Sigmoid colon (tissue), 4 donors: ENCODE results near the gene AXL.

ENCODE experiments used
- POLR2A ChIP-seq, 2 donors: fragments of 450-650 bp; IDR thresholded peaks; one replicate each; pipeline ENCODE4 v1.6.1; 2016; ENCODE audit warnings: antibody characterized with exemption in 2 of 2, mild to moderate bottlenecking in 2 of 2, moderate library complexity in 2 of 2
- POLR2AphosphoS5 ChIP-seq, 4 donors: sonication (generic); formaldehyde crosslinking; IDR thresholded peaks; one replicate each; pipeline ENCODE4 v1.6.1; 2017; ENCODE audit warnings: antibody characterized with exemption in 4 of 4
- TF ChIP-seq, protein P1 (sequence below), 4 experiments: fragments of 450-650 bp in 3 of 4; fragments of 200-600 bp in 1 of 4; IDR thresholded peaks; one replicate each; pipeline ENCODE4 v1.5.1; 2016 to 2019; ENCODE audit warnings: antibody characterized with exemption in 4 of 4, mild to moderate bottlenecking in 3 of 4, moderate library complexity in 2 of 4

- TF ChIP-seq POLR2AphosphoS5 (IDR thresholded peaks at IDR 0.05), result peak; percentile 92 to 99 (median 94)
- TF ChIP-seq, protein P1, sequence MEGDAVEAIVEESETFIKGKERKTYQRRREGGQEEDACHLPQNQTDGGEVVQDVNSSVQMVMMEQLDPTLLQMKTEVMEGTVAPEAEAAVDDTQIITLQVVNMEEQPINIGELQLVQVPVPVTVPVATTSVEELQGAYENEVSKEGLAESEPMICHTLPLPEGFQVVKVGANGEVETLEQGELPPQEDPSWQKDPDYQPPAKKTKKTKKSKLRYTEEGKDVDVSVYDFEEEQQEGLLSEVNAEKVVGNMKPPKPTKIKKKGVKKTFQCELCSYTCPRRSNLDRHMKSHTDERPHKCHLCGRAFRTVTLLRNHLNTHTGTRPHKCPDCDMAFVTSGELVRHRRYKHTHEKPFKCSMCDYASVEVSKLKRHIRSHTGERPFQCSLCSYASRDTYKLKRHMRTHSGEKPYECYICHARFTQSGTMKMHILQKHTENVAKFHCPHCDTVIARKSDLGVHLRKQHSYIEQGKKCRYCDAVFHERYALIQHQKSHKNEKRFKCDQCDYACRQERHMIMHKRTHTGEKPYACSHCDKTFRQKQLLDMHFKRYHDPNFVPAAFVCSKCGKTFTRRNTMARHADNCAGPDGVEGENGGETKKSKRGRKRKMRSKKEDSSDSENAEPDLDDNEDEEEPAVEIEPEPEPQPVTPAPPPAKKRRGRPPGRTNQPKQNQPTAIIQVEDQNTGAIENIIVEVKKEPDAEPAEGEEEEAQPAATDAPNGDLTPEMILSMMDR (IDR thresholded peaks at IDR 0.05), result no peak
- TF ChIP-seq POLR2A (IDR thresholded peaks at IDR 0.05), result peak; percentile 78 to 85
Measured at GRCh38 chr19:41263042-41263849, 44.2 kb downstream of the AXL start.
